MM.1S (cell line): Measurements from ENCODE around the gene KIAA1958.

Experiments used
- EZH2 ChIP-seq: fragments of 300-600 bp; sonication (generic); optimal IDR thresholded peaks from 2 replicates; pipeline ENCODE3; 2017; ENCODE audit warnings: low read depth, mild to moderate bottlenecking, antibody characterized with exemption, low read length, mixed read lengths
- EZH2phosphoT487 ChIP-seq: fragments of 300-600 bp; sonication (generic); IDR thresholded peaks from 2 replicates; pipeline ENCODE4 v1.6.1; 2018; ENCODE audit warnings: antibody characterized with exemption, low read length
- TF ChIP-seq, protein P1 (sequence below): fragments of 300-600 bp; sonication (generic); IDR thresholded peaks from 2 replicates; pipeline ENCODE4 v1.5.1; 2016; ENCODE audit warnings: antibody characterized with exemption, low read length, mixed read lengths

DNA sequence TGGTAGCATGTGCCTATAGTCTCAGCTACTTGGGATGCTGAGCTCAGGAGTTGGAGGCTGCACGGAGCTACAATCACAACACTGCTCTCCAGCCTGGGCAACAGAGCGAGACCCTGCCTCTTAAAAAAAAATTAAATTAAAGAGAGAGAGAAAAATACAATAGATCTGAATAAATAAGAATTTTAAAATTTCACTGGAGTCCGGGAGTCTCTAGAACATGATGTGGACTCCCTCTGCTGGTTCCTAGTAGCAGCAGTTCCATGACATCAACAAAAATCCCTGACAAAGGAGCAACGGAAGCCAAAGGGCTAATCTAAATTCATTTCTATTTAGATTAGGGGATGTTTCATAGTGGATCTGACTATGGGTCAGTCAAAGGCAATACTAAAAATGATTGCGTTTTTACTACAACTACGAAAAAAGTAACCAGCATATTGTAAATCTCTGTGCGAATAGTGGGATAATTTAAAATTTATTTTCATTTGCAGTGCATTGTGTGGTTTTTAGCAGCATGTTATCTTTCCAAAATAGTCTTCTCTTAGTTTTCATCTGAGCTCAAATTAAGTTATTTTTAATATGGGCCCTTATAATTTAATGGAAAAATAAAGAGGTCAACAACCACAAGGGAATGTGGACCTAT, 224.5 kb downstream of the KIAA1958 start:
- TF ChIP-seq, protein P1, sequence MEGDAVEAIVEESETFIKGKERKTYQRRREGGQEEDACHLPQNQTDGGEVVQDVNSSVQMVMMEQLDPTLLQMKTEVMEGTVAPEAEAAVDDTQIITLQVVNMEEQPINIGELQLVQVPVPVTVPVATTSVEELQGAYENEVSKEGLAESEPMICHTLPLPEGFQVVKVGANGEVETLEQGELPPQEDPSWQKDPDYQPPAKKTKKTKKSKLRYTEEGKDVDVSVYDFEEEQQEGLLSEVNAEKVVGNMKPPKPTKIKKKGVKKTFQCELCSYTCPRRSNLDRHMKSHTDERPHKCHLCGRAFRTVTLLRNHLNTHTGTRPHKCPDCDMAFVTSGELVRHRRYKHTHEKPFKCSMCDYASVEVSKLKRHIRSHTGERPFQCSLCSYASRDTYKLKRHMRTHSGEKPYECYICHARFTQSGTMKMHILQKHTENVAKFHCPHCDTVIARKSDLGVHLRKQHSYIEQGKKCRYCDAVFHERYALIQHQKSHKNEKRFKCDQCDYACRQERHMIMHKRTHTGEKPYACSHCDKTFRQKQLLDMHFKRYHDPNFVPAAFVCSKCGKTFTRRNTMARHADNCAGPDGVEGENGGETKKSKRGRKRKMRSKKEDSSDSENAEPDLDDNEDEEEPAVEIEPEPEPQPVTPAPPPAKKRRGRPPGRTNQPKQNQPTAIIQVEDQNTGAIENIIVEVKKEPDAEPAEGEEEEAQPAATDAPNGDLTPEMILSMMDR, result peak; percentile 23
- no peak for TF ChIP-seq EZH2
- TF ChIP-seq EZH2phosphoT487, result no peak
